NCI-H1048 (cell line): ENCODE results near the gene NOTCH4.
"Not testable (repeated sequence)": the region's sequence is repeated elsewhere in the genome, so short reads cannot be mapped to it uniquely, and the experiment has no call there.

Source experiments
- DNase-seq: peaks from one replicate; lab custom pipeline; 2025; lab: John Stamatoyannopoulos, UW

NOTCH4 gene

GRCh38 chr6:32216998-32217397 is 6.9 kb downstream of the NOTCH4 start:
- DNase-seq, result no peak

GRCh38 chr6:32216285-32216684 is 7.6 kb downstream of the NOTCH4 start:
- no peak for DNase-seq

DNA sequence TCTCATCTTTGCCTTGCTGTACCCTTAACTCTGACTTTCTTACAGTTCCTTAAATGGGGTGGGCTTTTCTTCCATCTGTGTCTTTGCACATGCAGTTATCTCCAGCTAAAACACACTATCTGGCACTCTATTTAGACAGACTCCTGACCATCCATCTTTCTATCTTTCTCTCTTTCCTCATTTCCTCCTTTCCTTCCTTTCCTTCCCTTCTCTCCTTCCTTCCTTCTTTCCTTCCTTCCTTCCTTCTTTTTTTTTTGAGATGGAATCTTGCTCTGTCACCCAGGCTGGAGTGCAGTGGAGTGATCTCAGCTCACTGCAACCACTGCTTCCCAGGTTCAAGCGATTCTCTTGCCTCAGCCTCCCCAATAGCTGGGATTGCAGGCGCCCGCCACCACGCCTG is 8.2 kb downstream of the NOTCH4 start:
- no peak for DNase-seq

DNA sequence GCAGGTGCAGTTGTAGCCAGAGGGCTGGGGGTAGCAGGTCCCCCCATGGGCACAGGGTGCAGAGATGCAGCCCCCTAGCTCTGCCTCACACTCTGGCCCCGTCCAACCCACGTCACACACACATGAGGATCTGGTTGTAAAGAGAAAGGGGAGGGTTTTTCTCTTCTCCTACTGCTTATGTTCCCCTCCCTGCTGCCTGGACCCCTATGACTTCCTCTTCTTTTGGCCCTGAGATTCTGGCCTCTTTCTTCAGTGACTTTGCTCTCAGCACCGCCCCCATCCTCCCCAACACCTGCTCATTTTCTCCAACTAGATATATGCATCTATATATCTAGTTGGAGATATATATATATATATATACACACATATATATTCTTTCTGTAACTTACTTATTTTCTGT is 9.7 kb downstream of the NOTCH4 start:
- no peak for DNase-seq

- no peak for DNase-seq
Observed at GRCh38 chr6:32213649-32214048, 10.2 kb downstream of the NOTCH4 start.

DNA sequence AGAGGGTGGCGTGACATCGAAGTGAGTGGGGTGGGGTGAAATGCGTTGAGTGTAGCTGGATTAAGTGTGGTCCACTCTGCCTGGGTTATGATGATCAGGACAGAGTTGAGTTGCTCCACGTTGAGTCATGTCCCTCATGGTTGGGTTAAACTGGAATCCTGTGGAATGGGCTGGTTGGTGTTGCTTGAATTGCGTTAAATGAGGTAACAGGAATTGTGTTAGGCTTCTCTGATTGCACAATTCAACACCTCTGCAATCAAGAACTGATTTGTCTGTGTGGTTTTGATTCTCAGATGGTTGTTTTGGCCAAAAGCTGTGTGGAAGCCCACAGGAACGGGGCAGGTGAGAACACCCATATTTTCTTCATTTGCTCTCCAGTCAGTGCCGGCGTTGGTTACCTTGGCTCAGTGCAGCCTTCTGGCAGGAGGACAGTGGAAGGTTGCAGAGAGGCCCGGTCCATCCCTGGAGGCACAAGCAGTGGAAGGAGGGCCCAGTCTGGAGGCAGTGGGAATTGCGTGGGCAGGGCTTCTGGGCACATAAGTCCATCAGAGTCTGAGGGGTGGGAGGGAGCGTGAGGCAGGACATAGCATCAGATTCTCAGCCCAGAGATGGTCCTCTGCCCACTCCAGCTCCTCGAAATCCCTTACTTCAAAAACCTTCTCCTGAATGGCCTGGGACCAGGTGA is 11.6 kb downstream of the NOTCH4 start:
- DNase-seq, result no peak

DNA sequence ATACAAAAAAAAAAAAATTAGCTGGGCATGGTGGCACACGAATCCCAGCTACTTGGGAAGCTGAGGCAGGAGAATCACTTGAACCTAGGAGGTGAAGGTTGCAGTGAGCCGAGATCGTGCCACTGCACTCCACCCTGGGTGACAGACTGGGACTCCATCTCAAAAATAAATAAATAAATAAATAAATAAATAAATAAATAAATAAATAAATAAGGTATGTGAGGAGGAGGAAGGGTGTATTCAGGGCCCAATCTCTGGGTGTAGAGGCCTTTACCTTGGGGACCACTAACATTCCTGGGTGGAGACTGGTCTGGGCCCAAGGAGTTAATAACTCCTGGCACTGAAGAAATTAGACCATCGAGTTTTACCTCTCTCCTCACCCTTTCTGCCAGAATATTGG is 12.4 kb downstream of the NOTCH4 start:
- DNase-seq, result not testable (repeated sequence)

DNA sequence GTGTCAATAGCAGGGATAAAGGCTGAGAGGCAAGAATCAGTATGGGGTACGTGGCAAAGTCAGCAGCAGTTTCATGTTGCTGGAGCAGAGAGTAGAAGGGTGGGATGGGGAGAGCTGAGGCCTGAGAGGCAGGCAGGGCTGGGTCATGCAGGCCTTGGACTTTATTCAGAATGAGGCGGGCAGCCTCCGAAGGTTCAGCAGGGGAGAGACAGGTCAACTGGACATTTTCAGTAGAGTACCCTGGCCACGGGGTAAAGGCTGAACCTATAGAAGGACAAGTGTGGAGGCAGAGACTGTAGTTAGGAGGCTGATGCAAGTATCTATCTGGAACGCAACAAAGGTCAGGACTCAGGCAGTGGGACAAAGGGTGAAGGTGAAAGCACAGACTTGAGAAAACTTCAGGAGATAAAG is 13.7 kb downstream of the NOTCH4 start:
- DNase-seq, result no peak

DNA sequence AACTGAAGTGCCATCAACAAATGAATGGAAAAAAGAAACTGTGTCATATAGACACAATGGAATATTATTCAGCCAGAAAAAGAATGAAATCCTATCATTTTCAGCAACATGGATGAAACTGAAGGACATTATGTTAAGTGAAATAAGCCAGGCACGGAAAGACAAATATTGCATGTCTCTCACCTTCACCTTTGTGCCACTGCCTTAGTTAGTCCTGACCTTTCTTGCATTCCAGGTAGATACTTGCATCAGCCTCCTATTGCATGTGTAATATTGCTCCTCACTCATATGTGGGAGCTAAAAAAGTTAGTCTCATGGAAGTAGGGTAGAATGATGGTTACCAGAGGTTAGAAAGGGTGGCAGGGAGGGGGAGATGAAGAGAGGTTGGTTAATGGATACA is 14.9 kb downstream of the NOTCH4 start:
- DNase-seq, result no peak

DNA sequence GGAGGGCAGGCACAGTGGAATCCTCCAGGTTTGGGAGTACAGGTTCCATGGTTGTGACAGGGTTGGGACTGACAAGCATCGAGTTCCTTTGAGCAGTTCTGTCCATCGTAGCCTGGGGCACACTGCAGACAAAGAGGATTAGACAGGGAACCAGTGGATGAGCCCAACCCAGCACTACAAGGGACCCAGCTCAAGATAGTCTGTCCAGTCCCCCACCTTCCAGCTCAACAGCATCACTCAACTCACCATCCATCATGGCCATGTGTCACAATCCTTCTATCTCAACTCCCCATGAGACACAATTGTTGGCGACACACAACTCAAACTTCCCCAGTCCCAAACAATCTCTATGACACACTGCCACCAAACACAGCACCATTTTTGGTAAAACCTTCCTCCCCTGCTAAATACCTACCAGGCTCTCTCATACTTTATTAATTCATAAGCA is 19.6 kb downstream of the NOTCH4 start:
- no peak for DNase-seq

DNA sequence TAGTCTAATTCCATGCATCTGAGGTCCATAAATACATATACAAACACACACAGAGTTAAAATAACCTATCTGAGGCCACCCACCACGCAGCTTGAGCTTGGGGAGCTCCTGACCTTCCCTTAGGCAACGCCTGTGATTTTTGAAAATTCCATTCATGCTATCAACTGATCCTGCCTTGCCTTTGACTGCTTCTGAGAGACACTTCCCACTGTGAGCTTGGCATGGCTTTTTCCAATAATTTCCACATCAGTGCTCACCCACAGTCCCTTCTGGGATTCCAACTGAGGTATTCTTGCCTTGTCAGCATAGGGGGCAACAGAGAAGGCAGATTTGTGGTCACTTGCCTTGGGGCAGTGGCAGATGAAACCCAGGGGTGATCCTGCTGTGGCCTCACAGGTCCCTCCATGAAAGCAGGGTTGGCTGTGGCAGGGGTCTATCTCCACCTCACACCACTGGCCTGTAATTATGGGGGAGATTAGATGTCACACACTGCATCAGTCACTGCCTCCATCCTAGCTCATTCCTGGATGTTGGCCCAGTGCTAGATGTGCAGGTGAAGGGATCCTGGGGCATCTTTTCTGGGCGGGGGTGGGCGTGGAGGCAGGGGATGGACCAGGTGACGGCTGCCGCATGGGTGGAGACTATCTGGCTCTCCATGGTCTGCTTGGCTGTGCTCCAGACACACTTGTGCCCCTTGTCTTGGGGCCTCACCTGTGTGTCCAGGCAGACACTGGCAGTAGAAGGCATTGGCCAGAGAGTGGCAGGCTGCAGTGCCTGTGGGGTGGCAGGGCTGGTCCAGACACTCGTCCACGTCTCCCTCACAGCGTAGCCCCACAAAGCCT is 20.2 kb downstream of the NOTCH4 start:
- DNase-seq, result no peak

DNA sequence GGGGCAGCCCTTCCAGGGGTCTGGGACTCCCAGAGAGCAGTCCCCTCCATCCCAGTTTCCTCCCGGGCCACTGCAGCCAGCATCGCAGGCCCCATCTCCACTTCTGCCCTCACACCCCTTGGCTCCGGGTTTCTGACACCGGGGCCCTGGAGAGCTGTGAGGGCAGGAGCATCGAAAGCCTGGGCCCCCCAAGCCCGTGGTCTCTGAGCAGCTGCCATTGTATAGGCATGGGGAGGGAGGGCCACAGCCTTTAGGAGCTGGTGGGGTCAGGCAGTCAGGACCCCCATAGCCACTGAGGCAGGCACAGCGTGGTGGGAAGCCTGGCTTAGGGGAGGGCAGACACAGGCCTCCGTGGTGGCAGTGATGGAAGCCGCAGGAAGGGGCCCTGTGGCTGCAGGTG is 21.7 kb downstream of the NOTCH4 start:
- no peak for DNase-seq

- no peak for DNase-seq
Observed at GRCh38 chr6:32200711-32201475, 23.0 kb downstream of the NOTCH4 start.

- no peak for DNase-seq
Observed at GRCh38 chr6:32198866-32199265, 25.0 kb downstream of the NOTCH4 start.

DNA sequence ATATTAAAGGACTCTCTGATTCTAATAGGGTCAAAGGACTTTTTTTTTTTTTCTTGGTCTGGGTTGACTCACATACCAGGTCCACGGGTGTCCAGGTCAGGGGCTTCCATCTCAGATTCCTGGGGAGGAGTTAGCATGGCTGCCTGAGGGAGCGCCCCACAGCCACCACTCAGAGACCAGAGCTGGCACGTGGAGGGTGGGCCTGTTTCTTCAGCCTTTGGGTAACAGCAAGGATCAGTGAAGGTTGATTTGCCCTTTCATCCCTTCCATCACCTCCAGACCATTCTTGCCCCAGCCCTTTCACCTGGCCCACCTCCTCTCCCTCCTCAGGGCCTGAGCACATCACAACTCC is 25.5 kb downstream of the NOTCH4 start:
- no peak for DNase-seq

DNA sequence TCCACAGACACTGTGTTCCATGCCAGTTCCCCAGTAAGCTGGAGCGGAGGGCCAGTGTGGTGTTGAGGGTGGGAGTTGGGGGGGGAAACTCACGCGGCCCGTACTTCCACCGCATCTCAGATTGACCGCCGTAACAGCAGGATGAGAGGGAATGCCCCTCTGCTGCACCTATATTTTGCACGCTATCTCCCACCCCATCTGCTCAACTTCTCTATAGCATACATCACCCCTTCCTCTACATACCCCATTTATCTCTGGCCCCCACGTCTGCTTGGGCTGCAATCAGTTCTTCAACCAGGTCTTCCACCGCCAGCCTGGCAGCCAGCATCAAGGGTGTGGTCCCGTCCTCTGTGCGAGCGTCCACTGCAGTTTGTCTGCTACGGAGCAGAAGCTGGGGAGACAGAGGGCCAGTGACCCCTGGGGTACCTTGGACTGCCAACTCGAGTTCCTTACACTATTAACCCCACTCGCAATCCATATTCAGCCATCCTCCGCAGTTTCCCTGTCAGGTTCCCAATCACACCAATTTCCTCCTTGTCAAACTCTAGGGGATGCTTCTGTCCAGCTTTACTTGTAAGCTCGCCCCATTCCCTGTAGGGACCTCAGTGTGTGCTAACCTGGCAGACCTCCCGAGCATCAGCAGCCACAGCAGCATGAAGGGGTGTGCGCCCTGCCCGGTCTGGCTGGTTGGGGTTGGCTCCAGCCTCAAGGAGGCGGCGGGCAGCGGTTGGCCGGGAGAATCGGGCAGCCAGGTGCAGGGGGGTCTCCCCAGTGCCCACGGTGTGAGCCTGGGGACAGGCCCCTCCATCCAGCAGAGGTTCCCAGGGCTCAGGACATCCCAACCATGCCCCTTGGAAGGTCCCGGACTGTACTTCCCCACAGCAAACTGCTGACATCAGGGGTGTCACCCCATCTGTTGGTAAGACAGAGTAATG is 26.9 kb downstream of the NOTCH4 start:
- no peak for DNase-seq

DNA sequence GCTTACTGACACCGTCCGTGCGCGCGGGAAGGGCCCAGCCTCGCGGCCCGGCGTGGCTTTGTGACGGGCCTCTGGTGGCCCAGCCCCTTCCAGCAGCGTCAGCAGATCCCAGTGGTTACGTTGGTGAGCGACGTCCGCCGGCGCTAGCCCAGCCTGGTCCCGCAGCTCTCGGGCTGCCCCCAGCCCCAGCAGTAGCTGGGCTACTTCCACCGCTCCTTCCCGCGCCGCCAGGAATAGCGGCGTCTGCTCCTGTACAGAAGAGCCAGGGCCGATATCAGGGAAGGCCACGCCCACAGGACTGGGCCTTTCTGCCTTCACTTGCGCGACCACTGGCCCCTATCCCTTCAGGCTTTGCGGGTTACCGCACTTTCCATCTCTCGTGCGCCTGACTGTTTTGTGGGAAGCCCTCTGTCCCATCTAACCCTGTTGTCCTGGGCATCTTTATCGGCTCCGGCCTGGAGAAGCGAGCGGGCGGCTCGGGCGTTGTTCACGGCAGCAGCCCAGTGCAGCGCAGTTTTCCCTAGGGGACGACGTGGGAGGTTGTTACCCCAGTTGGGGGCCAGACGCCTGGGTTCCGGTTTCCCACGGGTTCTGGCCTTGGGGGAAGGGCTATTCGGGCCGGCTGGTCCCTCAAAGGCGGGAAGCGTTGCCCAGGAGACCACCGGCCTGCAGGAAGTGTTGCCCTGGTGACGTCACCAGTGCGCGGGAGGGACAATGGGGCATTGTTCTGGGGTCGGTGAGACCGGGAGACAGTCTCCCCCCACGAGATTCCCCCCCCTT is 27.8 kb downstream of the NOTCH4 start:
- DNase-seq, result peak; percentile 74

GRCh38 chr6:32195652-32195901 is 28.3 kb downstream of the NOTCH4 start:
- DNase-seq, result peak; percentile 100

- no peak for DNase-seq
Observed at GRCh38 chr6:32194825-32195651, 28.8 kb downstream of the NOTCH4 start.

GRCh38 chr6:32194388-32194787 is 29.5 kb downstream of the NOTCH4 start:
- no peak for DNase-seq
